HG03439 (cell line): ENCODE measurements around the gene KCNMB1.

Source experiments
- ATAC-seq: cut with Tn5 transposase; IDR thresholded peaks from one replicate; pipeline ENCODE4 v1.9.1; 2021; ENCODE audit warnings: mild to moderate bottlenecking, moderate library complexity; ENCODE audit not compliant: unreplicated experiment

KCNMB1 gene

DNA sequence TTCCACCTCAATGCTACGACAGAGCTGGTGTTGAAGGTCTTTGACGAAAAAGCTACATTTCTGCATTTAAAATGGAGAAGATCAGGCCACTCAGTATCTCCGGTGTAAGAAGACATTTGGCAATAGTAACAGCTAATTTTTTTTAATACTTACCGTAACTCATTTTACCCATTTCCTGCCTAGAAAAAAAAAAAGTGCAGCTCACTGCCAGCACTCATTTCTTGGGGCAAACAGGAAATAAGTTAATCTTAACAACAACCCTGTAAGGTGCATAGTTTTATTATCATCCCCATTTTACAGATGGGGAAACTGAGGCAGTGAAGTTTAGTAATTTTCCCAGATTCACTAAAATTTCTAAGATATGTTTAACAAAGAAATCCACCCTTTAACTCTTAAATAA, 27.4 kb upstream of the KCNMB1 start:
- no peak for ATAC-seq

DNA sequence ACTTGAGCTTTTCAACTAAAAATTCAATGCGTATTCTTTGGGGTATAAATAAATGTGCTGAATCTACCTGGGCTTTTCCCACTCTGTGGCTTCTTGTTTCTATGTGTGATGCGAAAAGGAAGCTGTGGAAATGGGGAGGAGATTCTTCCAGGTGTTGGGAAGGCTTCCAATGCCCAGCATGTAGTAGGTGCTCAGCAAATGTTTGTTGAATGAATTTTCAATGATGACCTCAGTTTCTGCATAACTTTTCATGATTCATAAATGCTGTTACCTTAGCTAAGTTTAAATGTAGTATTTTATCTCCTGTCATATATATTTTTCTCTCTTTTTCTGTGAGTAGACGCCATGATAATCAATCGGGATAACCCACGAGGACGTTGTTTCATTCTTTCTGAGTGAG, 25.6 kb upstream of the KCNMB1 start:
- no peak for ATAC-seq

DNA sequence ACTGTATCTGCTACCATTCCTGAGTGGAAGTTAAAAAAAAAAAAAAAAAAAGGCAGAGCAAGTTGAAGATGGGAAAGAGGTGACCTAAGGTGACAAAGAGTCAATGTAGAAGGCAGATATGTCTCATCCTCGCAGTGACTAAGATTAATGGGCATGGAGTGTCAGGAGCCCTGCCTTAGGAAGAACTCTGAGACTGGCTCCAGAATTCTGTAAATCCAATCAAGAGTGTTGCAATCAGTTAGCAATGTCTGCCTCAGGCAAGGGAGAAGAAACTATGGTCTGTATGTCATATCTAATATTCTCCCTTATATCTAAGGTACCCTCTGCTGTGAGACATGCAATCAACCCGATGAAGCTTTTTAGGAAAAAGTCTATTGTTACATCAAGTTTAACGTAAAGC, 24.7 kb upstream of the KCNMB1 start:
- no peak for ATAC-seq

DNA sequence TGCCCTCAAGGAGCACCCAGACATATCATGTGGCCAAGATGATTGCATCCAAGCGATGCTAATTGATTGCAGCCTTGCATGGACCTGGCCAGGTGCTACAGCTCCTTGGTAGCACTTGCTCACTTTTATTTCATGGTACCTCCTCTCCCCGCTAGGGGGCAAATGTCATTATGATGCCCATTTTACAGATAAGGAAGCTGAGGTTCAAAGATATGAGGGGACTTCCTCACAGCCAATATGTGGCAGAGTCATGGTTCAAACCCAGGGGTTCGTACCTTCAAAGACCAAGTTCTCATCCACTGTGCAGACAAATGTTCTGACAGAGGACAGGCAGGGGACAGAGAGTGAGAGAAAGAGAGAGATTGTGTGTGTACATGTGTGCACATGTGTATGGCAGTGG, 21.9 kb upstream of the KCNMB1 start:
- ATAC-seq = peak; percentile 51

DNA sequence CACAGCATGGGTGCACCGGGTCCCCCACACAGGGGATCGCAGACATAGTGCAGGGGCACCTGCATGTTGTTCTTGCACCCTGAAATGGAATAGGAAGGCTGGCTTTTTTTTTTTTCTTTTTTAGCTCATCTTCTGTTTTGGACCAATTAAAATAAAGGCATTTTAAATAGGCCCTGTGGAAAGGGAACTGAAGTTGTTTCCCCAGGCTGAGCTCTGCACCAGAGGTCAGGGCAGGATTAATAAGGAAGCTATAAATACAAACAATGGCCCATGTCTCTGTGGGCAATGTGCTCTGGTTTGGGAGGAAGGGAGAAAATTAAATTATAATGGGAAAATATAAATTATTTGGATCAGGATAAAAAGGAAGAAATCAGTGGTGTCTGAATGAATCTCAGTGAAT, 21.2 kb upstream of the KCNMB1 start:
- no peak for ATAC-seq

DNA sequence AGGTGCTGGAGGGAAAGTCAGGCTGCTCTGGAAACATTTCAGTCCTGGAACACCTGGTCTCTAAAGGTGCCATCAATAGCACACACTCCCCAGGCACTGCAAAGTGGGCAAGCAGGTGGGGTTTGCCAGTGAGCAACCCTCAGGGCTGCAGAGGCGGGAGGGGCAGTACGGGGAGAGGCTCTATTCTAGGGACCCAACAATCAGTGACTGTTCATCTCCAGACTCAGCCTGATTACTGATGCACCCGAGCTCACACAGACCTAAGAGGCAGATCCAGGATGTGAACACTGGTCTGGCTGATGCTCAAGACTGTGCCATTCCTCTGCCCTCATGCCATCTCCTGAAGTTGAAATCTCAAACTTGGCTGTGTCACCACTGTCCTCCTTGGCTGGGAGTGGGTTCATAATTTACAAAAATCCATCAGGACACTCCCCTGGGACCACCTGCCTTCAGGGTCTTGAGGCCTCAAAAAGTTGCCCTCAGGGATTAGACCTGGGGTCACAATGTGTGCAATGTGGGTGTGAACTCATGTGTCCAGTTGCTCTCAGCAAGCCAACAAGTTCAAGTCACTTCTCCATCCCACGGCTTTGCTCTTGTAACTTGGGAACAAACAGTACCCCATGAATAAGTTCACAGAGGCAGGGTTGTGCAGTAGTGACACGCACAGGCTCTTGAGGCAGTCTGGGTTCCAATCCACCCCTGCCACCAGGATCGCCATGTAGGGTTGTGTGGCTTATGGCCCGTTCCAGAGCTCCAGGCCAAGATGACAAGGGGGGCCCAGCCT, 19.9 kb upstream of the KCNMB1 start:
- no peak for ATAC-seq

DNA sequence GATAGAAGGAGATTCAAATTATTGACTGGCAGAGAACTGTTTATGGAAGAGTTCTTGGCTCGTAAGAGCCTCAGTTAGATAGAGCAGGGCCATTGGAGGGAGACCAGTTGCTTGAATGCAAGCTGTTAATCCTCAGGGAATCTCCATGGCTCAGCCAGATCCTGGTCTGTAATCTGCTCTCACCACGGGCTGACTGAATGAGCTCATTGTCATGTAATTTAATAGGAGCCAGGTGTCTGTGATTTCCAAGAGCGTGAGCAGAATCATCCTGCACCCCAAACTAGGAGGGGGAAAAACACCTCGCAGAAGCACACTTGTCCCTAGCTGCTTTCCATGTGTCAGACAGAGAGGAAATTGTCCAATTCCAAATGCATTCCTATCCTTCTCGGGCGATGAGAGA, 19.1 kb upstream of the KCNMB1 start:
- no peak for ATAC-seq

DNA sequence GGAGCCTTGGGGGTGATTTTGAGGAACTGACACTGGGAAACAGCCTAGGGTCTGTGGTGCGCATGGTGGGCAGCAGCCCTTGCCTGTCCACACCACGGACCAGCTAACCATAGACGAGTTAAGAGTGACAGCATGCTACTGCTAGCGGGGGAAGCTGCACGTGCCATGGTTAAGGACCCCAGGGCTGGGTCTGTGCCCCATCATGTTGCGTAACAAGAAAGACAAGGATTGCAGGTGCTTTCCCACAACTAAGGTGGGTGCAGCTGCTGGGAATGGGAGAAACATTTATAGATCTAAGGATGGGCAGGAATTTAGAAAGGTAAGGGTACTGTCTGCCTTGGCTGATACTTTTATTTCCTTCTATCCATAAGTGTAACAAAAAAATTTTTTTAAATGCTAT, 17.9 kb upstream of the KCNMB1 start:
- ATAC-seq = no peak

DNA sequence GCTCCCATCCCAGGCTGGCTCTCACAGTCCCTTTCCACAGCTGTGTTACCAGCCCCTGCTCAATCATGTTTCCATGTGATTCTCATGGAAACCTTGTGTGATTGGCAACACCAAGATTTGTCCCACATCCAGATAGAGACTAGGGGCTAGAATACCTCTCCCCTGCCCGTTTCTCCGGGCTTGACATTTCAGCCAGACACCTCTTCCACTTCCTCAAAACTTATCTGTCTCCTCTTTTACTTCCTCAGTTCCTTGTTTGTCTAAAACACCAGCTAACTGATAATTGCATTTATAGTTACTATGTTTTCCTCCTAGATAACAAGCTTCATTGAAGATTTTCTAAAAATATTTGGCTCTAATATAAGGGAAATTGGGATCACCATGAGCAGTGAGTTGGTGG, 16.6 kb upstream of the KCNMB1 start:
- ATAC-seq = no peak

DNA sequence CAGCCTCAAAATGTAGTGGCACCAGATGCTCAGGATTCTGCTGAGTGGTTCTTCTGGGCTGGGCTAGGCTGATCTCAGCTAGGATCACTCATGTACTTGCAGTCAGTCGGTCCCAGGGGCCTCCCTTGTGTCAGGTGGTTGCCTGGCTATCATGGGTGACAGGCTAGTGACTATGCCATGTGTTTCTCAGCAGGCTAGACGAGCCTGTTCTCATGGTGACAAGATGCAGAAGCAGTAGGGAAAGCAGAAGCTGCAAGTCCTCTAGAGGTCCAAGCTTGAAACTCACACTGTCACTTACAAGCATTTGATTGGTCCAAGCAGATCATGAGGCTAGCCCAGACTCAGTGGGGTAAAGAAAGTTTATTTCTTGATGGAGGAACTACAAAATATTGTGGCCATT, 15.2 kb upstream of the KCNMB1 start:
- no peak for ATAC-seq

DNA sequence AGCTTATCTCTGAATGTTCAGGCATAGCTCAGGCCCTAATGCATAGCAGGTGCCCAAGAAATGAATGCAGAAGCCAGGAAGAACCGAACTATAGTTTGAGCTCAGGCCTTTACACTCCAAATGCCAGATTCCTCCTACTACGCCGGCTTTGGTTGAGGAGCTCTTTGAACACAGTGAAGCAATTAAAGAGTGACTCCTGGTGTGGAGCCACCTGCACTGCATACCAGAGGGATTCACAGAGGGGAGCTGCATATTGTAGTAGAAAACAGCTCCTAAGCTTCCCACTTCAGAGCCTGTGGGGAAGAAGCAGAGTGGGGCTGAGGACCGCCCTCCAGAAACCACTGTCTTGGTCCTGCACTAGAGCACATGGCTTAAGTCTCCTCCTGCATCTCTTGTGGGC, 14.5 kb upstream of the KCNMB1 start:
- no peak for ATAC-seq

DNA sequence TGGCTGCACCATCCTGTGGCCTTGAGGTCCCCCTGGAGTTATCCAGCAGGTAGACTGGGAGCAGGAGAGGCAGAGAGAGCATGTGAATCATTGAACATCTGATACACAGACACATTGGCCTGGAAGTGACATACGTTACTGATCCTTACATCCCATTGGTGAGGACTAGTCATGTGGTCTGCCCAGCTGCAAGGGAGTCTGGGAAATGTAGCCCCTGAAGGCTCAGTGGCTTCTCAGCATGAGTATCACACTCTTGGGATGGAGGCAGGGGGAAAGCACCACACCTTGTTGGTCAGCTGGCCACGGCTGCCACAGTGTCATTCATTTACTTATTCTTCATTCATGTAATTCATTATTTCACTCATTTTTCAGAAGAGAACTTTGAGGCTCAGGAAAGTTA, 13.3 kb upstream of the KCNMB1 start:
- ATAC-seq = no peak

DNA sequence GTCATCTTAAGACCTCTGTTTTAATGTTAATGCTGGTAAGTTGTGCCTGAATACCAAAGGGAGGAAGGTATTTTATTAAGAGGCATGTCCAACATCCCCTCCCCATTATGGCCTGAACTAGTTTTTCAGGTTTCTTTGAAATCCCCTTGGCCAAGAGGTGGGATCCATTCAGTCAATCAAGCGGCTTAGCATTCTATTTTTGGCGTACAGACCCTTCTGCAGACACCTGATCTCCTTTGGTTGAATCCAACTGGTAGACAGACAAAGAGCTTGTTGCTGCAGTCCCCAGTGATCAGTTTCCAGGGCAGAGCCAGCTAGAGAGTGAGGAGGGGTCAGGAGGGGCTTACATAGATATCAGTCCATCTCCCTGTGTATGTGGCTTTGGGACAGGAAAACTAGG, 7.9 kb upstream of the KCNMB1 start:
- ATAC-seq = no peak

DNA sequence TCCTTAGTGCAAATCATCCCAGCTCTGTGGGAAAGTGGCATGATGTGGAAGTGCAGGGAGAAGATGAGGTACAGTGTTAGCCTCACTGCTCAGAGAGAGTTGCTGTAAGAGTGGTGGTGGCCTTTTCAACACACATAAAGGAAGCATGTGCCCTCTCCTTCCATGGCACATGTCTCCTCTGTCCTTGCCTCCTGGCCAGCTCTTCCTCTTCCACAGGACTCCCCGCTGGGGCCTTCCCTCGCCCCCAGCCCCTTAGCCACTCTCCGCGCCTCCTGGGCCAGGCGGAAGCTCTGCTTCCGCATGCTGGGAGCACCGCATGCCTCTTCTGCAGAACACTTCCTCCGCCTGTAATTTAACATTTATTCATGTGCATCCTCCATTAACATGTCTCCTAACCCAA, 4.8 kb upstream of the KCNMB1 start:
- no peak for ATAC-seq

DNA sequence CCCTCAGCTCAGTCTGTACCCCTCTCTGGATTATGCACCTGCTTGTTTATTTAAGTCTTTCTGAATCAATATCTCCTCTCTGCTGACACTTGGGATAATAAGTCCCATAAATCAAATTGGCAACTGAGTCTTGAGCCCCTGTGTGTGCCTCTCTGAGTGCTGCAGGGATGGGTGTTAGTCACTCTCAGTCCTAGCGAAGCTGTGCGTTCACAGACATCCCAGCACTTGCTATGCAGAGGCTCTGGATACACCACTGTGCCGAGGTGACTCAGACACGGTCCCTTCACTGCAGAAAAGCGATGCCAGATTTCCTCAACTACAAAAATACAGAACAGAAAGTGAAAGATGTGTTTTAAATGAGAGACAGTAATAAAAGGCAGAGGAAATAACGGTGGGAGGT, 4.1 kb upstream of the KCNMB1 start:
- no peak for ATAC-seq

DNA sequence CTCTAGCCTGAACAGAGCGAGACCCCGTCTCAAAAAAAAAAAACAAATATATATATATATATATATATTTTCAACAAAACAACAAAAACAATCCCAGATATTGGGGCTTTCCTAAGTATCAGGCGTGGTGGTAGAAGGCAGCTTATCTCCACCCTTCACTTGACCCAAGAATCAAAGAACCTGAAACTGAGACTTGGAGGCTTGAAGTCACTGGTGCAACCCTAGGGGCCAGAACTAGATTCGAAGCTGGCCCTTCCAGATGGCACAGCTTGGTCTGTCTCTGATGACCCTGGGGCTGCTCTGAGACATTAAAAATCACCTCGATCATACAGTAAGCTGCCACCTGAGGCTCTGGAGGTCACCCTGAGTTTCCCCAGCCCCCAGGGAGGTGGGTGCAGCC, 1.3 kb upstream of the KCNMB1 start:
- no peak for ATAC-seq

DNA sequence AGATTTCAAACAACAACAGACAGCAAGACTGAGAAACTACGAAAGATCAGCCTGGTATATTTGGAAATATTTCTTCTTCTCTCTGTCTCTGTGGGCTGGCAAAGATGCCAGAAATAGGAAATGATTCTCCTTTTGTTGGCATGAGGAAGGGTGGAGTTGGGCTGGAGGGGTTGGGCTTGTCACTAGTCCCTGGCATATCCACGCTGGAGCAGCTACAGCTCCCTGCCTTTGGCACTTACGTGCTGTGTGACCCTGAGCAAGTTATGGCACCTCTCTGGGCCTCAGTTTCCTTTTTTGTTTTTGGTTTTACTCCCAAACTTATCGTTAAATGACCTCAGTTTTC, 354 bp upstream of the KCNMB1 start:
- ATAC-seq = no peak

DNA sequence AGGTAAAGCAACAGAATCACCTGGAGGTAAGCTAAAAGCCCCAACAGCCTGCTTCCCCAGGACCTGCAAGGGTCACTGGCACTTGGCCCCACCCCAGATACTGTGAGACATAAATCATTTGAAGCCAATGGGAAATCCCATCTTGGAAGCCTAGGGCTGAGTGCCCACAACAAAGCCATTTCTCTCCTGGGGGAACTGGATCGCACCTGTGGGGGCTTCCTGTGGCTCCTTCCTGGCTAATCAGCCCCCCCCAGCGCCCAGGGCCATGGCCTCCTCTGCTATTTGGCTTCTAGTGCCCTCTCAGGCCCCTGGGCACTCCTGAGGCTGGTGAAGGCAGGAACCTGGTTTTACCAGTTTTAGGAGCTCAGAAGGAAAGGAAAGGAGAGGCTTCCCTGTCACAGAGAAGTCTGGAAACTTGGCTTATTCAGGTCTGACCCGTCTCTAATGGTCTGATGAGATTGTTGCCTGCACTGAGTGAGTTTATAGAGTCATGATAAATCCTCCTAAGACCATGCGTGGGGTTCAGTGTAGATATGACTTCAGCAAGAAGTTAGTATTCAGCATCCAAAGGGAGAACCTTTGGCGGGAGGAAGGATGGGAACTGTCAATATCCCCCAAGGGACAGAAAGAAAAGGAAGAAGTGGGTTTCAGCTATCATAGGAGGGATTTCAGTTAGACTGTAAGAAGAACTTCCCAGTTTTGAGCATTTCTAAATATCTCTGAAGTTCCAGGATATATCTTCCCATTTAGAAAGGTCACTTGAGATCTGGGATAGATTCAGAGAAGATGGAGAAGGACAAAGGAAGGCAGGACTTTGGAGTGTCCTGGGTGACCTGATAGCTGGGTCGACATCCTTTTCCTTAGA, 1.2 kb downstream of the KCNMB1 start:
- ATAC-seq = no peak

DNA sequence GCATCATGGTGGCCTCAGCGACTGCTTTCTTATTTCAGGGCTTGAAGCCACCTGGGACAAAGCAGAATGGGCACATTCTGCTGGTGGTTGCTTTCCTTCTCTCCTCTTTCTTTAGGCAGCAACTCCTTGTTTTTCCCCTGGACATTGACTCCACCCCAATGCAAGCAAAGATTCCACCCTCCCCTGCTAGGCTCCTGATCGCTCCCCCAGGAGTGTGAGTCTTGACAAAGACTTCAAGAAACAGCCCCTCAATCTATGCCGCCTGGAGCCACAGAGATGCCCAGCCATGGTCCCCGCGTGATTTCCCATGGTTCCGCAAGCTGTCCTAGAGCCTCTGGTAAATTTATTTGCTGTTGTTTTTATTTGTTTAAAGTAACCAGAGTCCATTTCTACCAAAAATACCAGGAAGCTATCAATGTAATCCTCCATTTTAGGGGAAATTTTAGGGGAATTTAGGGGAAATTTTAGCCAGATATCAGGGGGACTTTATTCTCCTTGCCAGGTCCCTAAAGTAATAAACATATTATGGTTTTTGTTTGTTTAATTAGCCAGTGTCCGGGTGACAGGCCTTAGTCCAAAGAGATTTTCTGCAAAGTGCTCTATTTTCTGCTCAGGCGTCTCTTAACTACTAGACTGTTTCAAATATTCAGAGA, 2.3 kb downstream of the KCNMB1 start:
- ATAC-seq = no peak

DNA sequence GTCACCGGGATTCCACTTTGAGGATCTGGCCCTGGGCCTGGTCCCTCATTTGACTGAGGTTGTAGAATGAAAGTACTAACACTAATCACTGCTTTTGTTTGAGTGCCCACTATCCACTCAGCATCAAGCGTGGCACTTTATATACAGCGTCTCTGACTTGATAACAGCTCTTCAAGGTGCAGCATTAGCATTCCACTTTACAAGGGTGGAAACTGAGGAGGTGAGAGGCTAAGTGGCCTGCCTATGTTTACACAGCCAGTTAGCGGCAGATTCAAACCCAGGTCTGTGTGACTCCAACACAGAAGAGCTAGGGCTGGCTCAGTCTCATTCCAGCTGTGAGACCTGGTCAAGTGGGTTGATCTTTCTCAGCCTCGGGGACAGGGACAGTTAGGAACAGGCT, 5.9 kb downstream of the KCNMB1 start:
- no peak for ATAC-seq

DNA sequence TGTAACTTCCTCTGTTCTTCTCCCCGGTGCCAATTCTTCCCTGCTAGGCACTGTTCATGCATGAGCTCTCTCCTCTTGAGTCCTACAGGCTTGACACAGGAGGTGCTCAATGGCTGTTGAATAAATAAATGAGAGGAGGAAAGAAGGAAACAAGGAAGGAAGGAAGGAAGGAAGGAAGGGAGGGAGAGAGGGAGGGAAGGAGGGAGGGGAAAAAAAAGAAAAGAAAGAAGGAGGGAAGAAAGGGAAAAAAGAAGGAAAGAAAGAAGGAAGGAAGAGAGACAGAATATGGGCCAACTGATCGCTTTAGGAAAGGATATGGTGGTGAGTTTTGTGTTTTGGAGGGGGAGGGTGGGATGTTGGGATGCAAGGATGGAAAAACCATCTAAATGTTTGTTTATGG, 6.4 kb downstream of the KCNMB1 start:
- ATAC-seq = no peak

DNA sequence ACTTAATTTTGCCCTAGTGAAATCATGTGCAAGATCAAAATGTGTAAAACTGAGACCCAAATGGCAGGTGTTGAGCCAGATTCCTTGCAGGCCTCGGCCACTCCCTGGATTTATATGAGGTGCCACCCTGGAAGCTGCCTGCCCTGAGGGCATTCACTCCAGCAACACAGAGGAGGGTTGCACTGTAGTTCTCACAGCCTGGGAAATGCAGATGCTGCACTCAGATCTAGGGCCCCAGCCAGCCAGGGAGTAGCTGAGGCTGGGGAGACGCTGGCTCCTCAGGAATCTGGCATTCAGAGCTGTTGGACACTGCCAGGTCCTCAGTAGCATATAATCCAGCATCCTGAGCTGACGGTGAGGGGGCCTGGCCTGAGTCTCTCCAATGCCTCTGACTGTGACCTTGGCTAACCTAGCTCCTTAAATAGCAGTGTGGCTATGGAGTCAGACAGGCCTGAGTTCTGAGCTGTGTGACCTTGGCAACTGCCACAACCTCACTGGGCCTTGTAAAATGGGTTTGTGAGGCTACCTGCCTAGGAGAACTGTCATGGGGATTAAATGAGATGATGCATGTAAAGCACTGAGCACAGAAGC, 8.7 kb downstream of the KCNMB1 start:
- ATAC-seq = no peak
